BJ (cell line): Measurements from ENCODE around the gene SUGCT. TPM values are rescaled to one million over a fixed set of nuclear protein-coding genes. Genes with fewer than 3 reads are reported as not detected.
"Not testable (repeated sequence)": the region's sequence is repeated elsewhere in the genome, so short reads cannot be mapped to it uniquely, and the experiment has no call there.

Experiments
- CTCF ChIA-PET: fragments of 350-600 bp; formaldehyde crosslinking; extraction: SDS; loops from one replicate; lab custom pipeline; 2021; ENCODE audit warnings: antibody characterized with exemption, inconsistent platforms; lab: Yijun Ruan, JAX
- POLR2A ChIA-PET: fragments of 300-600 bp; sonication (Branson Sonifier 250); formaldehyde crosslinking; extraction: SDS; loops from one replicate; lab custom pipeline; 2021; ENCODE audit warnings: antibody characterized with exemption; lab: Charles Lee
- DNase-seq: peaks from one replicate; pipeline ENCODE4 v3.0.0-alpha.2; 2011; ENCODE audit warnings: low read depth
- H3K27me3 ChIP-seq: 2 replicates; pipeline ENCODE4 v1.6.0; 2011; ENCODE audit warnings: low read length; ENCODE audit not compliant: control insufficient read depth, insufficient read depth
- H3K36me3 ChIP-seq: 2 replicates; pipeline ENCODE4 v1.5.1; 2011; ENCODE audit warnings: low read length; ENCODE audit not compliant: control insufficient read depth, insufficient read depth
- H3K4me3 ChIP-seq: 2 replicates; pipeline ENCODE4 v1.5.1; 2011; ENCODE audit warnings: low read depth, mild to moderate bottlenecking, control low read depth, low read length
- polyA plus RNA-seq: library from polyadenylated mRNA; depleted of rRNA; stranded (reverse); fragments of >200 nt; gene quantifications from 2 replicates; pipeline ENCODE4 v1.2.3, GENCODE V29; 2011
- TF ChIP-seq, protein P1 (sequence below): IDR thresholded peaks from 2 replicates; pipeline ENCODE4 v1.5.1; 2011; ENCODE audit warnings: low read depth, mild to moderate bottlenecking, control low read depth, inconsistent platforms, low read length, moderate library complexity; ENCODE audit not compliant: insufficient read depth

SUGCT gene
- polyA plus RNA-seq, 1 experiment: 10.6 TPM

- TF ChIP-seq, protein P1, sequence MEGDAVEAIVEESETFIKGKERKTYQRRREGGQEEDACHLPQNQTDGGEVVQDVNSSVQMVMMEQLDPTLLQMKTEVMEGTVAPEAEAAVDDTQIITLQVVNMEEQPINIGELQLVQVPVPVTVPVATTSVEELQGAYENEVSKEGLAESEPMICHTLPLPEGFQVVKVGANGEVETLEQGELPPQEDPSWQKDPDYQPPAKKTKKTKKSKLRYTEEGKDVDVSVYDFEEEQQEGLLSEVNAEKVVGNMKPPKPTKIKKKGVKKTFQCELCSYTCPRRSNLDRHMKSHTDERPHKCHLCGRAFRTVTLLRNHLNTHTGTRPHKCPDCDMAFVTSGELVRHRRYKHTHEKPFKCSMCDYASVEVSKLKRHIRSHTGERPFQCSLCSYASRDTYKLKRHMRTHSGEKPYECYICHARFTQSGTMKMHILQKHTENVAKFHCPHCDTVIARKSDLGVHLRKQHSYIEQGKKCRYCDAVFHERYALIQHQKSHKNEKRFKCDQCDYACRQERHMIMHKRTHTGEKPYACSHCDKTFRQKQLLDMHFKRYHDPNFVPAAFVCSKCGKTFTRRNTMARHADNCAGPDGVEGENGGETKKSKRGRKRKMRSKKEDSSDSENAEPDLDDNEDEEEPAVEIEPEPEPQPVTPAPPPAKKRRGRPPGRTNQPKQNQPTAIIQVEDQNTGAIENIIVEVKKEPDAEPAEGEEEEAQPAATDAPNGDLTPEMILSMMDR: no peak
- no peak overlapping the region for H3K4me3 ChIP-seq
- H3K27me3 ChIP-seq: no peaks in the 10 kb centered on the region
- no peaks in the 10 kb centered on the region for H3K36me3 ChIP-seq
- POLR2A ChIA-PET: no interaction called here
- CTCF ChIA-PET: interaction anchor here (0.6 kb wide), 1 partner anchor 17 kb away, joined by 3 read pairs; no protein-coding TSS in a partner anchor
- no peak for DNase-seq
These were observed 129.1 kb downstream of the SUGCT start for GRCh38 chr7:40263752-40264390.

DNA sequence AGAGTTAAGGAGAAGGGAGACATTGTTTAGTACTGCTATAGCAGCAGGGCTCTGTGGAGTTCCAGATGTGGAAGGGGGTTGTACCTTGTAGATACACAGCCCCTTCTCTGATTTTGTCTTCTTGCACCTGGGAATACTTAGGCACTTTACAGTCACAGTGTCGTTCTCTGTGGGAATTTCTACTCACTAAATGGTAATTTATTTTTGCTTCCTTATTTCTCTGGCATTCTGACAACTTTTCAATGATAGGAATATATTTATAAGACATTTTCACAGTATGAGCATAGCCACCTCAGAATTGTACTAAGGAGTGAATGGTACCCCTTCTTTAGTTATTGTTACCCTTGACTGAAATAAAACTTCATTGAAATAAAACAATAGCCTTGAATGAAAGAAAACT is 132.8 kb downstream of the SUGCT start:
- DNase-seq: no peak
- no peaks in the 10 kb centered on the region for H3K36me3 ChIP-seq
- ChIA-PET CTCF (no interaction called here), POLR2A (no interaction called here)
- H3K4me3 ChIP-seq: no peak overlapping the region
- no peaks in the 10 kb centered on the region for H3K27me3 ChIP-seq
- TF ChIP-seq, protein P1: no peak

DNA sequence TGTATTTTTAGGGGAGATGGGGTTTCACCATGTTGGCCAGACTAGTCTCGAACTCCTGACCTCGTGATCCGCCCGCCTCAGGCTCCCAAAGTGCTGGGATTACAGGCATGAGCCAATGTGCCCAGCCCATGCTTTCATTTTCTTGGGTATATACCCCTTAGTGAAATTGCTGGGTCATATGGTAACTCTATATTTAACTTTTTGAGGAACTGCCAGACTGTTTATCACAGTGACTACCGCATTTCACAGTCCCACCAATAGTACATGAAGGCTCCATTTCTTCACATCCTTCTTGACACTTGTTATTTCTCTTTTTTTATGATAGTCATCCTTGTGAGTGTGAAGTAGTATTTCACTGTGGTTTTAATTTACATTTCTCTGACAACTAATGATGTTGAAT is 134.0 kb downstream of the SUGCT start:
- H3K36me3 ChIP-seq, H3K4me3 ChIP-seq, POLR2A ChIA-PET, H3K27me3 ChIP-seq, DNase-seq, CTCF ChIA-PET: not testable (repeated sequence)

DNA sequence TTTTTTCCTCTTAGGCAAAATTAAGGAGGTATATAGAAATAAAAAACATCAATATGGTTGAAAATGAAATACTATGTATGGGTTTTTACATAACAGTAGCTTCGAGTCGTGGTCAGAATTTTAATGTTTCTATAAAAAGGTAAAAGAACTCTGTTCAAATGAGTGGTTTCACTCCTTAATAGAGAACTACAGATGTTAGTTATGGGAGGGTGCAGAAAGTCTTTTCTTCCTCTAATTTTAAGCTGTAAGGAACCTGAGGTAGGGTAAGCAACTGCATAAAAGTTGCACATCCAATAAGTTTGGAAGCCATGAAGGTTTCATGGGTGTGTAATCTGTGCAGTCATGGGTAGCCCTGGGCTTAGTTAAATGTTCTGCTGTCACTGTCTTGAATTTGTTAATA is 141.3 kb downstream of the SUGCT start:
- ChIA-PET POLR2A (no interaction called here), CTCF (no interaction called here)
- TF ChIP-seq, protein P1: no peak
- DNase-seq: no peak
- Histone ChIP-seq H3K4me3 (no peak overlapping the region), H3K27me3 (no peaks in the 10 kb centered on the region), H3K36me3 (no peaks in the 10 kb centered on the region)

DNA sequence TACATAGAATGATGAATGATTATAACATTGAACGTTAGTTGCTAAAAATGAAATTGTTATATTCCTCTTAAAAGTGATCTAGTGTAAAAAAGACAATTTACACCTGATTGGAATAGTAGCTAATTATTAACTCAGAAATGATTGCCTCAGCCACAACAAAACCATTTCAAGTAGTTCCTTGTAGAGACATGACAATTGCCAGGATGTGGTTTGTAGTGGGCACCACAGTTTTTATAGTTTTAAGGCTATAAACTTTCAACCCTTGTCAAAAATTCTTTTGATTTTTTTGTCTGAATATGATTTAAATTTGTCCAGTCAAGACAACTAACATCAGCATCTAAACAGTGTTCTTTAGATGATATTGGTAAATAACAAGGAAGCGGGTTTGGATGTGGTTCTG is 145.2 kb downstream of the SUGCT start:
- CTCF ChIA-PET: no interaction called here
- H3K4me3 ChIP-seq: no peak overlapping the region
- TF ChIP-seq, protein P1: no peak
- POLR2A ChIA-PET: no interaction called here
- no peaks in the 10 kb centered on the region for H3K36me3 ChIP-seq
- no peaks in the 10 kb centered on the region for H3K27me3 ChIP-seq
- DNase-seq: no peak

GRCh38 chr7:40282858-40283257 is 148.1 kb downstream of the SUGCT start:
- Histone ChIP-seq H3K27me3 (no peaks in the 10 kb centered on the region), H3K4me3 (no peak overlapping the region), H3K36me3 (no peaks in the 10 kb centered on the region)
- ChIA-PET POLR2A (no interaction called here), CTCF (no interaction called here)
- TF ChIP-seq, protein P1: no peak
- DNase-seq: no peak
